HG03103 (cell line): ENCODE measurements around the gene FAM241B.

Source experiments
- ATAC-seq: cut with Tn5 transposase; IDR thresholded peaks from one replicate; pipeline ENCODE4 v1.9.1; 2021; ENCODE audit warnings: low read depth; ENCODE audit not compliant: unreplicated experiment

Gene FAM241B

DNA sequence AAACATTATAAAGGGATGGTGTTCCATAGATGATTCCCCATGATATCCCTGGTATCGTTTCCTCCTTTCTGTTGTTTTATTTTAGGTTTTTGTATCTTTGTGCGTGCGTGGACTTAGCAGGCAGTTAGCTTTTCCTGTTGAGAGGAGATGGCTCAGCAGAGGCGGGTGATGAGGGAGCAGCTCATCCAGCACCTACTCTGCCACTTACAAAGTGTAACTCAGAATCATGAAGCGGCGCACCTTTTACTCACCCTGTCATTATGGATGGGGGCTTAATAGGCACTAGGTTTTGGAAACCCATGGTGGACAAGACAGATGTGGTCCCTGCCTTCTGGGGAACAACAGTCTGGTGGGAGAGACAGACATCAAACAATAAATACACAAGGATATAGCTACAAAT lies 17.1 kb downstream of the FAM241B start:
- ATAC-seq = no peak

DNA sequence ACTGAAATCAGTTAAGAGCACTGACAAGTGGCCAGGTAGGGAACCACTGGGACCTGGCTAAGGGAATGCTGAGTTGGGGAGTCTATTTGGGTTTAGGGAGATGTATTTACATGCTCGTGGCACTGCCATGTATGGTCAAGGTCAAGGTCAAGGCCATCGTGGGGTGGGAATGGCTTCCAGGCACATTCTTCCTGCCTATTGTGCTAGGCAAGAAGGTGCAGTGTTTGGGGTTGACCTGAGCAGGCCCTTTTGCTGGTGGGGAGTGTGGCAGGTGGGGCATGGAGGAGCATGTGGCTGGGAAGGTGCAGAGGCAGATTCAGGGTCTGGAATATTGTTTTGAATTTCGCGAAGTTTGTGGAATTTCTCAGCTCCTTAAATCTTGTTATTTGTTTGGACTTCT lies 17.8 kb downstream of the FAM241B start:
- ATAC-seq = no peak

- ATAC-seq = no peak
These were observed 18.4 kb downstream of the FAM241B start for GRCh38 chr10:69648461-69648860.

DNA sequence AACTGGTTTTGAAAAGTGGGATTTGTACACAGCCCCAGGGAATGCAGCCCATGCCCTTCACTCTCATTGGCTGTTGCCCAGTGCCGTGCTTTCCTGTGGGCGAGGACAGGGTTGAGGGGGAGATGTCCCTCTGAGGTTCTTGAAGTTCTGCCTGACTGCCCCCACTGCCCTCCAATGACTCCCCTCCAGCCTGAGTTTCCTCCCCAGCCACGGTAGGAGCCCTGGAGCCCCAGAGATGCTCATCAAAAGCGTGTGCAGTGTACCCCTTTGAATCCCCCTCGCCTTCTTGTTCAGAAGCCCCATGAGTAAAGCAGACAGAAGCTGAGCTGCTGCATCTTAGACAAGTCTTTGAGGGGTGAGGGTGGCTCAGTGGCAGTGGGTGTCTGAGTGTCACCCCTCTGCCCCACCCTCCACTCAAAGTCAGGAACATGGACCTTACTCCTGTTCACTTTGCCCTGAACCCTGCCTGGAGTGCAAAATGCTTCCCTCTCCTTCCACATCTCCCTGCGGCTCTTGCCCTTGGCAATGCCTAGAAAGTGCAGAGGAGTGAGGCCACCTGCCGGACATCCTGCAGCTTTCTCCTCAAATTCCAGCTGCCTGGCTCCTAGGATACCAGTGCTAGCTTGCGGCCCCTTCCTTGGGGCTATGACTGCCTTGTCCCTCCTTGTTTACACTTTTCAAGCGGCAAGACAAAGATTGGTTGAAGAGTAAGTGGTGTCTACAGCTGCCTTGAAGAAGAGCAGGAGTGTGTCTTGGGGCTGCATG lies 19.9 kb downstream of the FAM241B start:
- no peak for ATAC-seq

DNA sequence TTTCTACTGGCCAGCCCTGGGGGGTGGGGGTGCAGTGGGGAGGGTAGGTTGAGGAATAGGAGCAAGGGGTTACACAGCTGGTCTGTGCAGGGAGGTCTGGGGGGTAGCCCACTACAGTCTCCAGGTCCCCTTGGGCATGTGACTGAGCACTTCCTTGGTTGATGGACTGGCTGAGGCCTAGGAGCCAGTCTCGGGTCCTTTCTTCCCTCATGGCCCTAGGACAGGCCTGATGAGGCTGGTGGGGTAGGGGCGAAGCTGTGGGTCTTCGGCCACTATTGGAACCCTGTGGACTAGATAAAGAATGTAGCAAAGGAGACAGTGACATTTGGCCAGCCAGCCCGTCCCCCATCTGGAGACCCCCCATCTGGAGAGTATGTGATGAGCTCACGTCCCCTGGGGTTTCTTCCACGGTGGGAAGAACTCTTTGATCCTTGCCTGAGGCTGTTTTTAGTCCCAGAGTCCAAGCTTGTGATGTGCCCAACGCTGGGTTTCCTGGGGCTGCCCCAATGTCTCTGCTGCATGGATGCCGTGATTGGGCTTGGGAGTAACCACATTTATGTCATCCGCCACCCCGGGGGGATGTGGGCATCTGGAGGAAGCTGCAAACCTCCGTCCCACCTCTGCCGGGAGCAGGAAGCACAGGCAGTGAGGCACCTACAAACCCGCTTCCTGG lies 20.7 kb downstream of the FAM241B start:
- no peak for ATAC-seq

DNA sequence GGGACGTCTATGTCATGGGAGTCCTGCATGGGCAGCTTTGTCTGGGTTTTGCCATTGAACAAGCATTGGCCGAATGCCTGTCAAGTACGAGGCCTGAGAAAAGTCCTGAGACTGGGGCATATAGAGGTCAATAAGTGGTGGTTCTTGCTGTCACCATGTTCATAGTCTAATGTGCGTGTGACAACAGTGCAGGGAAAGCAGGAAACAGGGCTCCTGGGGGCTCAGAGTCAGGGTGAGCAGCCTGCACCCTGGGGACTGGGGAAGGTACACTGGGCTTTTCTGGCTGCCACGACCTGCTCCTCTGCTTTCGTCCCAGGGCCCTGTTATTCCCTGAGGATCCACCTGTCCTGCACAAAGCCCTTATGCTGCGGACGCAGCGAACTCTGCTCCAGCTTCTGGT lies 21.3 kb downstream of the FAM241B start:
- ATAC-seq = no peak

DNA sequence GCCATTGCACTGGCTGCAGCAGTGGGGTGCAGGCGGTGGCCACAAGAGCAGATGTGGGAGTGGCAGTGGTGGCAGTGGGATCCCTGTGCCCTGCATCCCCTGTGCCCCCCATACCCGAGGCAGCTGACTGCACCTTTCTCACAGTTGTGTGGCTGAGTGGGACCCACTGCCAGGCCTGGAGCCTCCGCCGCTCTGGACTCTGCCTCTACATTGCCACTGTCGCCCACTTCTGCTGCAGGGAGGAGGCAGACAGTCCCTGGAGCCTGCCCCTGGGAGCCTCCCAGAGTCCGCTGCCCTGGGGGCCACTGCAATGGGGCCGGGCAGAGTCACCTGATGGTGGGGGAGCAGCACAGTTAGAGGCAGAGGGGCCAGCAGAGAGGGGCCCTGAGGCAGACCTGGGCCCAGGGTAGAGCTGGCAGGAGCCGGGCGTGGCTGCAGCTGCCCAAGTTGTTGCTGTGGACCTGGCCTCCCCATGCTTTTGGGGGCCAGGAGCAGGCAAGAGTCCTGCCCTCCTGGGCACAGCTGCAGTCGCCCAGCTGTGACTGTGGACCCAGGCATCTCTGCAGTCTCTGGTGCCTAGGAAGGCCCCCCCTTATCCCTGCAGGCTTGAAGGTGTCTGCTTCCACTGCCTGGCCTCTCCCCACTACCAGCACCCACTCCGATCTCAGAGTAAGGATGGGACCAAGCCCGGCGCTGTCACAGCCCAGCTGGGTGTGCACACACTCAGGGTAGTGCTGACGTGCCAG lies 22.2 kb downstream of the FAM241B start:
- ATAC-seq = no peak

DNA sequence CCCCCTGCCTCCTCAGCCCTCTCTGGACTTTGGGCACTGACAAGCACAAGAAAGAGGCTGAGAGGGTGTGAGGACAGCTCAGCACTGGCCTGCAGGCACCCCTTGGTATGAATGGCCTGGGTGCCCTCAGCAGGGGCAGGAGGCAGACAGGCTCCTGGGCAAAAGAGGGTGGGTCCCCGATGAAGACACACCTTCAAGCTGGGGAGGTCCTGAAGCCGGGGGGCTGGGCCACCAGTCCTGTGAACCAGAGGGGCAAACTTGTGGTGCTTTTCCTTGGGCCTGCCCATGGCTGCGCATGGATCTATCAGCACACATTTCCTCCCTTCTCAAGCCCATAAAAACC lies 22.8 kb downstream of the FAM241B start:
- no peak for ATAC-seq

DNA sequence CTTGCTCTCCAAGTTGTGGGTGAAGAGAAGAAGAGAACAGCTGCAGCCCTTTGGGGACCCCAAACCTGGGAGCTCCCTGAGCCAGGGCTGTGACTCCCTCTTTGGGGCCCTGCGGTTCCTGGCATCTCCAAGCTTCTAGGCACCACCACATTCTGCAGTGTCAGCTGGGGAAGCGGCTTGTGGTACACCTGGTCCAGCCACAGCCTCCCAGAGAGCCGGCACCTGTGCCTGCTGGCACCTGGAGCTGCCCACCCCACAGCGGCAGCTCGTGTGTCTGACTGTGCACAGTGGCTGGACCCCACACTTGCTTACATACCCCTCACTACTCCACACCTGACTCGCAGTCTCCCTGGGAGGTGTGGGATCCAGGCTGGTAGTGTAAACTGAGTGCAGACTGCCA lies 23.5 kb downstream of the FAM241B start:
- no peak for ATAC-seq

- ATAC-seq = no peak
These were observed 25.2 kb downstream of the FAM241B start for GRCh38 chr10:69655124-69655867.

DNA sequence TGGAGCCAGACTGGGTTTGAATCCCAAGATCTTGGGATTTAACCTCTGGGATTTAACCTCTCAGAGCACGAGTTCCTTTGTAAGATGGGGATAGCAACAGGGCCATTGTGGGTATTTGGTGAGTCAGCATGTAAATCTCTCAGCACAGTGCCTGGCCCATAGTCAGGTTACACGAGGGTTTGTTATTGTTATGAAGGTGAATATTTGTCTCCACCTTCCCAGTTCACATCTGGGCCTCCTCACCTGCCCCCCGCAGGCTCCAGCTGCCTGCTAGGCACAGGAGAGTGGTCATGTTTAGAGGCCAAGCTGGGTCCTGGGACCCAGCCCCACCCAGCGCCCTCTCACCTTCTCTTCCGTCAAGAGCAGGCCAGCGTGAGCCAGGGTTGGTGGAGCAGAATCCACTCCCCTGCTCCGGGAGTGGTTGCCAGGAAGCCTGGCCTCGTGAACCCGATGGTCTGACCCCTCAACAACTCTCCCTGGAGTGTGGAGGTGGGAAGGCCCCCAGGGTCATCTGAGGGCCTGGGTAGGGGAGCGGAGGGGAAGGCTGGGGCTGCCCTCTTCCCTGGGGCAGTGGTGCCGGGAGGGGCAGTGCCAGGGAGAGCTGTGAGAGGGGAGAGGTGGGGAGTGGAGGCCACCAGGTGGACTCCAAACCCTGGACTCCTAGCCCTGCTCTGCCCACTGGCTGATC lies 26.0 kb downstream of the FAM241B start:
- no peak for ATAC-seq

DNA sequence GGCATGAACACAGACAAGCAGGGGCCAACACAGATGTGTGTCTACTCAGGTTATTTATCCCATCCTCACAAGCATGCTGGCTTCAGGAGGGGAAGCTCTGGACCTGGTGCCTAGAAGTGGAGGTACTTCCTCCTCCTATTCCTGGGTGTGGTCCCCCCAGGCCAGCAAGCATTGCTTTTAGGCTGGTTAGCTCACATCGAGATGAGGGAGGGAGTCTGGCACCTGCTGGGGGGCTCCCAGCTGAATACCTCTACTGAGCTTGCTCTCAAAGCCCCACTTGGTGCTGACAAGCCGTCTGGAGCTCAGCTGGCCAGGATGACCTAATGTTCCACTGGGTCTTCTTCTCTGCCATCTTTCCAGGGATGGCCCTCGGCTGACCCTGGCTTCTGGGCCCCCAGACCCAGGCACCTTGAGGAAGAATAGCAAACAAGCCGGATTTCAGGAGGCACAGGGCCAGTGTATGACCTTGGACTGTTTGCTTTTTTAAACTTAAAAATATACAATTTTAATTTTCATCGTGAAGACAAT lies 26.8 kb downstream of the FAM241B start:
- ATAC-seq = no peak

- ATAC-seq = no peak
These were observed 27.4 kb downstream of the FAM241B start for GRCh38 chr10:69657430-69657829.

- ATAC-seq = no peak
These were observed 27.8 kb downstream of the FAM241B start for GRCh38 chr10:69657866-69658265.

DNA sequence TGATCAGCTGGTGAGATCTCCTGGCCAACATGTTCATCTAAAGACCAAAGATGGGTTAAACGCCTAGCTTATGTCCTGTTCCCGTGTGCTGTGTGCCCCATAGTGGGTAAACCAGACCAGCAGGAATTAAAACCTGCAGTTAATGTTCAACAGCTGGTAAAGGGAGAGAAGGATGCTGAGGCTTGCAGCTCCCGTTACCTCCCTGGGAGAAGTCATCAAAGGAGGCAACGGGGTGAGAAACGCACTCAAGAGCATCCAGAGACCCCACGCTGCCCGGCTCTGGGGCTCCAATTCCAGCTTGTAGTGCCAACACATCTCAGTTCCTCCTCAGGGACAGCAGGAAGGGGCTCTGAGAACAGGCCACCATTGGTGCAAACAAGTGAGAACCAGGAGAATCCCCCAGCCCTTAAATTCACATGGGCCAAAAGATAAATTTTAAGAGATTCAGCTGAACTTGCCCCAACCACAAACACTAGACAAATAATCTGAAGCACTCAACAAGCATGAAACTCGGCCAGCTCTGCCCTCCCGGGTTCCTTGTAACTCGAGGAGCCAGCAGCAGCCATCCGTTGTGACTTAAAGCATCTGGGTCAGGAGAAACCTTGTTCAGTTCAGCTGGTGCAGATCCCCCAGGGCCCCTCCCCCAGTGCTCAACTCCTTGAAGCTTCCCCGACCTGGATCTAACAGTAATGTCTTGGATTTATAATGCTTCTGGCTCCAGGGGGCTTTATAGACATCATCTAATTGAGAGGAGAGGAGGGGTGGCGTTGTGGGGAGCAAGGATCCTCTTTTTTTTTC lies 29.4 kb downstream of the FAM241B start:
- ATAC-seq = no peak

GRCh38 chr10:69660296-69660695 lies 30.2 kb downstream of the FAM241B start:
- ATAC-seq = no peak

GRCh38 chr10:69661414-69662172 lies 31.5 kb downstream of the FAM241B start:
- no peak for ATAC-seq

GRCh38 chr10:69662173-69662877 lies 32.3 kb downstream of the FAM241B start:
- no peak for ATAC-seq
